ENCODE results near the gene NLK.

- TF ChIP-seq CTCF (conservative IDR thresholded peaks at IDR 0.05 in 1 of 2, IDR thresholded peaks at IDR 0.05 in 1 of 2; ENCODE audit: extremely low read depth in 1 of 2, insufficient read depth in 1 of 2, low read depth in 1 of 2, low read length in 2 of 2) (no peak), EZH2 (IDR thresholded peaks at IDR 0.05; ENCODE audit: borderline replicate concordance, low read length) (no peak)
Measured at GRCh38 chr17:28219771-28220170, 177.3 kb downstream of the NLK start.

All from mammary epithelial cell (primary cell).